Measurements from ENCODE around the gene MET. TPM values are rescaled to one million over a fixed set of nuclear protein-coding genes. Genes with fewer than 3 reads are reported as not detected.

MET gene
- total and polyA plus RNA-seq, 2 of the 8 experiments (the other 6 are each of a cell fraction or from before 2014, with no cell fraction given) = 3.5 to 12.9 TPM

GRCh38 chr7:116672596-116673456 is 830 bp downstream of the MET start:
- H3K79me2 ChIP-seq (ENCODE audit: control insufficient read depth in 1 of 2, insufficient read depth in 2 of 2, low read length in 2 of 2) = no peaks in the 10 kb centered on the region
- peaks cover 0 to 21% (median 7%) of the 10 kb centered on the region in 4 experiments; a peak in 5 of 7 replicates for H3K27me3 ChIP-seq (replicated peaks in 1 of 4; ENCODE audit: control insufficient read depth in 3 of 4, extremely low read depth in 1 of 4, insufficient read depth in 3 of 4, low read length in 3 of 4)
- TF ChIP-seq KDM4A (IDR thresholded peaks at IDR 0.05; ENCODE audit: low read depth, low read length, severe bottlenecking) (peak; percentile 15), SP2 (IDR thresholded peaks at IDR 0.05; ENCODE audit: low read length) (no peak), FOSL1 (IDR thresholded peaks at IDR 0.05; ENCODE audit: insufficient read depth, low read depth, low read length) (no peak), HDAC2 (IDR thresholded peaks at IDR 0.05; ENCODE audit: borderline replicate concordance in 1 of 2, low read depth in 2 of 2, low read length in 2 of 2) (no peak), TAF7 (optimal IDR thresholded peaks at IDR 0.05; ENCODE audit: borderline replicate concordance, low read depth, low read length) (no peak), SAP30 (IDR thresholded peaks at IDR 0.05; ENCODE audit: insufficient read depth, insufficient replicate concordance, low read length) (no peak), CTBP2 (IDR thresholded peaks at IDR 0.05; ENCODE audit: borderline replicate concordance, insufficient read depth, insufficient read length, low read length) (no peak), PHF8 (conservative IDR thresholded peaks at IDR 0.05; ENCODE audit: low read depth, low read length) (peak; percentile 9; the same call in 1 of the 2 replicates), POLR2A (IDR thresholded peaks at IDR 0.05; ENCODE audit: control extremely low read depth in 1 of 2, low read depth in 2 of 2, low read length in 2 of 2) (peak in 1 of 2 experiments; percentile 9; a peak in 1 of 3 replicates), CBX5 (IDR thresholded peaks at IDR 0.05; ENCODE audit: low read depth, low read length) (no peak)

More at GRCh38 chr7:116672596-116673456, 830 bp downstream of the MET start:
- Histone ChIP-seq H3K56ac (replicated peaks; ENCODE audit: insufficient read length, low read depth, low read length) (no peak overlapping the region), H3K27ac (ENCODE audit: low read depth, low read length) (no peak overlapping the region), H2BK120ac (replicated peaks; ENCODE audit: low read depth, low read length) (no peak overlapping the region), H4K5ac (ENCODE audit: insufficient read length, low read depth, low read length) (no peak overlapping the region), H2AK5ac (ENCODE audit: low read depth, low read length) (no peak overlapping the region), H2BK15ac (ENCODE audit: low read length) (no peak overlapping the region; the same call in 1 of the 2 replicates), H4K91ac (replicated peaks; ENCODE audit: insufficient read length, low read length) (peak overlapping the region; percentile 15), H4K20me1 (replicated peaks in 1 of 2; ENCODE audit: control insufficient read depth in 1 of 2, insufficient read depth in 2 of 2, low read length in 2 of 2) (no peaks in the 10 kb centered on the region), H3K23me2 (ENCODE audit: low read depth, low read length) (peaks cover 8% of the 10 kb centered on the region), H3K4me2 (ENCODE audit: insufficient read depth in 1 of 2, low read depth in 2 of 2, low read length in 2 of 2) (peak overlapping the region; percentile 94 to 98), H3K79me1 (ENCODE audit: low read depth, low read length) (no peaks in the 10 kb centered on the region), H3K9ac (replicated peaks in 1 of 4; ENCODE audit: extremely low read depth in 1 of 4, low read depth in 3 of 4, low read length in 3 of 4) (peak overlapping the region in 2 of 4 experiments; percentile 36 to 61; a peak in 4 of 7 replicates), H3K4me3 (ENCODE audit: extremely low read depth in 1 of 4, insufficient read depth in 2 of 4, low read depth in 3 of 4, low read length in 4 of 4) (peak overlapping the region; percentile 45 to 80 (median 74)), H3K9me3 (ENCODE audit: insufficient read depth in 2 of 2, low read depth in 1 of 2, low read length in 1 of 2) (no peaks in the 10 kb centered on the region), H2BK12ac (ENCODE audit: low read depth, low read length) (peak overlapping the region; percentile 84), H3K4me1 (replicated peaks in 1 of 4; ENCODE audit: control insufficient read depth in 3 of 4, insufficient read depth in 4 of 4, low read length in 3 of 4) (peaks cover 0 to 9% (median 2%) of the 10 kb centered on the region in 4 experiments; a peak in 5 of 7 replicates), H4K8ac (ENCODE audit: extremely low read depth, insufficient read depth, low read length) (peak overlapping the region; percentile 73; the same call in 1 of the 2 replicates), H2BK5ac (ENCODE audit: low read depth, low read length) (no peak overlapping the region), H3K36me3 (ENCODE audit: control insufficient read depth in 2 of 4, insufficient read depth in 4 of 4, low read length in 3 of 4) (no peaks in the 10 kb centered on the region), H3K23ac (ENCODE audit: insufficient read length) (no peak overlapping the region), H3K14ac (ENCODE audit: insufficient read length) (no peak overlapping the region), H3K18ac (ENCODE audit: extremely low read depth, low read length) (peak overlapping the region; percentile 81), H3K4ac (replicated peaks; ENCODE audit: insufficient read length, low read depth, low read length) (no peak overlapping the region), H2BK20ac (ENCODE audit: low read length) (no peak overlapping the region), H2AFZ (ENCODE audit: low read length) (peak overlapping the region; percentile 82)
- CTCF ChIA-PET (ENCODE audit: partially characterized antibody) = interaction anchor here (0.7 to 3.5 kb wide), 14 partner anchors 10 to 415 kb away, joined by 3 to 11 read pairs (median 4); no protein-coding TSS in a partner anchor
- POLR2A ChIA-PET (ENCODE audit: partially characterized antibody) = interaction anchor here (1.0 to 1.1 kb wide), 2 partner anchors 16 to 151 kb away, joined by 3 read pairs; no protein-coding TSS in a partner anchor
- 21% methylated on average over 23 of the region's 23 CpGs; no CpG with 5 or more reads in 1 of the 2 experiments for WGBS, 2 experiments (ENCODE audit: extremely low coverage in 1 of 2, insufficient coverage in 1 of 2, insufficient read length in 1 of 2, insufficient replicate concordance in 2 of 2, low coverage in 1 of 2, low lambda C conversion rate in 2 of 2, missing lambda C conversion rate in 1 of 2)
- FAIRE-seq = no peak
- DNase-seq (ENCODE audit: low read depth in 1 of 2, low spot score in 2 of 2) = no peak
